SHP77 treated with DMSO at 0.1 percent for 48 hours (cell line): Measurements from ENCODE around the gene KRT7.

Experiments
- DNase-seq: peaks from one replicate; lab custom pipeline; 2025; lab: John Stamatoyannopoulos, UW

Gene KRT7

DNA sequence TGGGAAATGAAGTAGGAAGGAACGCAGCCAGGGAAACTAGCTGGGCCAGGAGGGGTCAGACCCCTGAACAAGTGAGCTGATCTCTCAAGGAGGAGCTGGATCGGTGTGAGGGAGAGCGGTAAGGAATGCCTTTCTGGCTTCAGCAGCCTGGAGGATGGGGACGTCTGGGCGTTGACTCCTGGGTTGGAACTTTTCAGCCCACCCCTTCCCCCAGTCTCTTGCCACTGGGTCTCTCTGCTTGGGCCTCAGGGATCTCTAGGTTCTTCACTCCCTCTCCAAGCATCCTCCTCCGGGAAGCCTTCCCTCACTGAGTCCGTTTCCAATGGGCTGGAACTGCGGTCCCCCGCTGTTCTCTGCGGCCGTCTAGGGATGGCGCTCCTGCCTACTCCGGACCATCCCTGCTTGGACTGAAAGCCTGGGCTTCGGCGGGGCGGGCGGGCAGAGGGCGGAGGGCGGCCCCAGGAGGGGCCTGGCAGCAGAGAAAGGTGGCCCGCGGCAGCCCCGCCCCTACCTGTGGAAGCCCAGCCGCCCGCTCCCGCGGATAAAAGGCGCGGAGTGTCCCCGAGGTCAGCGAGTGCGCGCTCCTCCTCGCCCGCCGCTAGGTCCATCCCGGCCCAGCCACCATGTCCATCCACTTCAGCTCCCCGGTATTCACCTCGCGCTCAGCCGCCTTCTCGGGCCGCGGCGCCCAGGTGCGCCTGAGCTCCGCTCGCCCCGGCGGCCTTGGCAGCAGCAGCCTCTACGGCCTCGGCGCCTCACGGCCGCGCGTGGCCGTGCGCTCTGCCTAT, at the start of gene KRT7:
Gene KRT7, plus strand, starts transcription at position 570 of the 788 bp plus-strand sequence. Its CDS starts 54 bp downstream, at position 624.
- DNase-seq, result no peak

DNA sequence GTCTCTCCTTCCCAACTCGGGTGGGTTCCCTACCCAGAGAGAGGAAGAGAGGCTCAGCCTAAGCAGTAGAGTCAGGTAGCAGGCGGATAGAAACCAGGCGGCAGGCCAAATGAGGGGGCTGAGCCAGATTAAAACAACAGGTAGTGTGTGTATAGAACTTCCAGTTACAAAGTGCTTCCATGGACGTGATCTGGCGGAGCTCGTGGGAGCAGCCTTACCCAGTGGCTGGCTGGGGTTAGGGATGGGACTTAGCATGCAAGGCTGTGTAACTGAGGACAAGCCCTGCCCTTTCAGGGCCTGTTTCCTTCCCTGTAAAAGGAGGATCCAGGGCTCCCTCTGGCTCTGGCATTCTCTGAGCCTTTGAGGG, 49.5 kb upstream of the KRT7 start:
- no peak for DNase-seq

DNA sequence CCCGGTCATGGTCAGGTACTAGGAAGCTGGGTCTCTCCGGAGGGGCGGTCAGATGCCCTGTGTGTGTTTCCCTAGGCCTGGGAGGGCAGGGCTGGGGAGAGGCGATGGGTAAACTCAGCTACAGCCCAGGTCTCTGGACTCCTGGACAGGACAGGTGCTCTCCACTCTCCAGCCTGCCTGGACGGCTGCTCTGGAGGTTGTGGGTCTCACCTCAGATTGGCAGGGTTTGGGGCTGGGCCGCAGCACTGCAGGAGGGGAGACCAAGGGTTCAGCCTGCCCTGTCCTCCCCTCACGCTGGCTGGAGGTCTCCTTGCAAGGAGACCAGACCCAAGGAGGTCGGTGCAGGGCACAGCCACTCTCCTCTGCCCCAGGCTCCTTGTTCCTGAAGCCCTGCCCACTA, 49.1 kb upstream of the KRT7 start:
- no peak for DNase-seq

DNA sequence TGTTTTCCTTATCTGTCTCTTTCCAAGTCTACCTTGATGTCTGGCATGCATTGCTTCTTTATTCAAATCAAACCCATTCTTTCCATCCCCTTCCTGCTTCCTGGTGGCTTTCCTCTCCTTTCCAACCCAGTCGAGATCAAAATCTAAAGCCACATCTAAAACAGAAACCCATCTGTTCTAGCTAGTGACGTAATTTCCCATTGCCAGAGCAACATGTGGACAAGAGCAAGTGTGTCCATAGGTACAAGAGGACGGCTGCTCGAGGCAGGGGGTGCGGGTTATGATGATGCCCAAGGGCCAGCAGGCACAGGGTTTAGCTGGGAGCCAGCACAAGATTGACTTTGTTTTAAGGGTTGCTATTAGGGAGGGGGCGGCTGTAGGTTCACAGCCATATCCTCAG, 48.2 kb upstream of the KRT7 start:
- DNase-seq, result no peak

DNA sequence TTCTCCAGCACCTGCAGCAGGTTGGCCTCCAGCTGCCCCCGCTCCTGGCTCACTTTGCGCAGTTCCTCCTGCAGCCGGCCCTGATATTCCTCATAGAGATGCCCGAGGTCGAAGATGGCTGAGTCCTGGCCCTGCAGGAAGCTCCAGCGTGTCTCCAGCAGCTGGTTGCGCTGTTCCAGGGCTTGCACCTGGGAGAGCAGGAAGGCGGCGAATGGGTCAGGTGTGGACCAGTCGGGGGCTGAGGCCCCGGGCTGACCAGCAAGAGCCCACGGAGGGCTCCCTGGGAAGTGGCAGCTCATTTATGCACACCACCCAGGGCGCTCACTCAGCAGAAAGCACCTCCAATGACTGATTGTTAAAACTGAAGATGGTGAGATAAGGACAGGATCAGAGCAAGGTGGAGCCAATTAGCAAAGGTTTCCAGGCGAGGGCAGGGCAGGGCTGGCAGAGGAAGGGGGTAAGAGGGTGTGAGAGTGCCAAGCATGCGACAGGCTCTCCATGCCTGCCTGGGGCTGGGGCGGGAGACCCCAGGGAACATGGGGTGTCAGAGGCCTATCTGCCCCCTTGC, 47.6 kb upstream of the KRT7 start:
- no peak for DNase-seq

DNA sequence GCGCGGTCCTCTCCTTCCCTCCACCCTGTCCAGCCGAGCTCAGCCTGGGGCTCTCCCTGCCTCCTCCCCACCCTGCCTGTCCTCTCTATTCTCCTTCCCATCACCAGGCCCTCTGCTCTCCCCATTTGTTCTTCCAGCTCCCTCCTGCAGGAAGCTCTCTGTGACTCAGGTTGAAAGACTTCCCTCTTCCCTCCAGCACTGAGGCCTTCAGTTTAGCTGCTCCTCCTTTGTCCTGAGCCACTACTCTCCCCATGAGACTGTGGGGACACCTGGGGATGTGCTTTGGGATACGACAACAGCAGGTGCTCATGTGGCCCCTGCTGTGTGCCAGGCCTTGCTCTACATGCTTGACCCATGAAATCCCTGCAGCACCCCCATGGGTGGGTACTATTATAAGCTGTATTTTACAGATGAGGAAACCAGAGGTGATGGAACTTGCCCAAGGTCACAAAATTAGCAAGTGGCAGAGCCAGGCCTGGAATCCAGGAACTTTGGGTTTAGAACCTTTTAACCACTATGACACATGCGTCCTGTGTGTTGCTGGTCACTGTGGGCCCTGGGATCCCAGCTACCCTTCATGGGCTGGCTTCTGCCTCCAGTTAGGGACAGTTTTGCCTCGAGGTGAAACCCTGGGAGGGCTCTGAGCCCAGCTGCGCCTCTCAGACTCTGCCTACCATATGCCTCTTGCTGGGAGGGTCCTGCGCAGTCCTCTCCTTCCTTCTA, 46.8 kb upstream of the KRT7 start:
- DNase-seq, result no peak

DNA sequence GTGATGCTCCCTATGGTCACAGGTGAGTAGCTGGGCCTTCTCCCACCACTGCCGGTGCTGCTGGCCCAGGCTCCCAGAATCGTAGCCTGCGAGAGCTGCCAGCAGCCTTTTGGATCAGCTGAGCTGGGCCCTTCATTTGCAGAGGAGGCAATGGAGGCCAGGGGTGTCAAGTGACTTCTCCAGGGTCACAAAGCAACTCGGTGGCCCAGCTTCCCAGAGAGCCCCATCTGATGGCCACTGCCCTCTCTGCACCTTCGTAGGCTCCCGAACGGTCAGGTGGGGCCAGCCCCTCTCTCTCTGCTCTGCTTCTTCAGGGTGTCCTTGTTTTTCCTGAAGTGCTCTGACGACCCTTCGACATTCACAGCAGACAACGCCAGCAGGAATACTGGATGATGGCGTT, 45.8 kb upstream of the KRT7 start:
- DNase-seq, result no peak

DNA sequence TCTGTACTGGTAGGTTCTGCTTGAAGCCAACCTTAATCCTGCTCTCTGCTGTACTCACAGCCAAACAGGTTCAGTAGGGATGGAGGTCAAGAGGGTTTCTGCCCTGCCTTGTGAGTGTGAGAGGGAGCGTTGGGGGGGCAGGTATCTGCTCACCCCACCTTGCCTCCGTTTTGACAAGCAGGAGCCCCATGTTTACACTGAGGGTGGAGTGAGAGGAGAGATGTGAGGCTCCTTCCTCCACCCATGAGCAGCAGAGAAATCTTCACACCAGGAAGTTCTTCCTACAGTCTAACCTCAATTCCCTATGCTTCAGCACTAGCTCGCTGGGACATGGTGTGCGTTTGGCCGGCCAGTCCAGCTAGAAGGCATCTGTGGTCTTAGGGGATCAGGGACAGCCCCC, 45.4 kb upstream of the KRT7 start:
- no peak for DNase-seq

DNA sequence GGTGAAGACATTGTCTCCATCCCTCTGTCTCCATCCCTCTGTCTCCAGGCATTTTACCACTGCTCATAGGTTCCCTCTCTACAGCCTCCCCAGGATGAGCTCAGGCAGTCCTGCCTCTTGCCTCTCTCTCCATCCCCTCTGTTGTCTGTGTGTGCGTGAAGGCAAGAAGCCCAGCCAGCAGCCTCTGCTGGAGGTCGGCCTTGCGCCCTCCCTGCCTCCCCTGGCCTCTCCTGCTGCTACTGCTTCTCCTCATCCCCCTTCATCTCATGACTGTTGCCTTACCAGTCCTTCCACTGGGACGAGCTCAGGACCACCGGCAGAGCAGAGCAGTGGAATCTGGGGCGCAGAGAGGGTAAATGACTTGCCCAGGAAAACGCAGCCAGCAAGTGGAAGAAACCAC, 44.4 kb upstream of the KRT7 start:
- no peak for DNase-seq

DNA sequence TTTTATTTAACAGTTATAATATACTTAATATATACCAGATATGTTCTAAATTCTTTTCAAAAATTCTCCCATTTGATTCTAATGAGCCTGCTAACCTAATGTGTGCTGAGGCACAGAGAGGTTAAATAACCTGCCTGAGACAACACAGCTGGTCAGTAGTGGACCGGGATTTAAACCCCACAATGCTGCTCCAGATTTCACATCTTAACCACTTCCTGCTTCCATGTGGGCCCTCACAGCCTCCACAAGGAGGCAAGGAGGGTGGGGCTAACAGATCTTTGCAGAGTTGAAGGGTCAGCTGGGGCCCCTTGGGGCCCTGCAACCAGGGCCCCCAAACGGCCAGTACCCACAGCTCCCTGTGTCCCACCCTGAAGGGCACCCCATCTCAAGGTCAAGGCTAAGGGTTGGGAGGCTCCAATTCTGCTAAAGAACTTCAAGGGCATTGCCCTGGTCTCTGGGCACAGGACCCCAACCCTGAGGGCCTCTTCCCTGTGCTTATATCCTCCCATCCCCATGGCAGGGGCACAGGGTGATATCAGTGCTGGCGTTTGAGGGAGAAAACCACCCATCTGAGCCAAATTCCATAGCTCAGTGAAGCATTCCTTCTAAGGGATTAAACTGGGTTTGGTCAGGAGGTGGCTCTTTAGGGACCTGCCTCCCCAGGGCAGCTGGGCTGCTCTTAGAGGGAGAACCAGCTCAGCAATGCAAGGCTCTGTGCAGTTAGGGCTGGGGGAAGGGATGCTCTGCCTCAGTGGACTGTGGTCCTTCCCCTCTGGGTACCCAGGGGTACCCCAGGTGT, 43.5 kb upstream of the KRT7 start:
- DNase-seq, result no peak

DNA sequence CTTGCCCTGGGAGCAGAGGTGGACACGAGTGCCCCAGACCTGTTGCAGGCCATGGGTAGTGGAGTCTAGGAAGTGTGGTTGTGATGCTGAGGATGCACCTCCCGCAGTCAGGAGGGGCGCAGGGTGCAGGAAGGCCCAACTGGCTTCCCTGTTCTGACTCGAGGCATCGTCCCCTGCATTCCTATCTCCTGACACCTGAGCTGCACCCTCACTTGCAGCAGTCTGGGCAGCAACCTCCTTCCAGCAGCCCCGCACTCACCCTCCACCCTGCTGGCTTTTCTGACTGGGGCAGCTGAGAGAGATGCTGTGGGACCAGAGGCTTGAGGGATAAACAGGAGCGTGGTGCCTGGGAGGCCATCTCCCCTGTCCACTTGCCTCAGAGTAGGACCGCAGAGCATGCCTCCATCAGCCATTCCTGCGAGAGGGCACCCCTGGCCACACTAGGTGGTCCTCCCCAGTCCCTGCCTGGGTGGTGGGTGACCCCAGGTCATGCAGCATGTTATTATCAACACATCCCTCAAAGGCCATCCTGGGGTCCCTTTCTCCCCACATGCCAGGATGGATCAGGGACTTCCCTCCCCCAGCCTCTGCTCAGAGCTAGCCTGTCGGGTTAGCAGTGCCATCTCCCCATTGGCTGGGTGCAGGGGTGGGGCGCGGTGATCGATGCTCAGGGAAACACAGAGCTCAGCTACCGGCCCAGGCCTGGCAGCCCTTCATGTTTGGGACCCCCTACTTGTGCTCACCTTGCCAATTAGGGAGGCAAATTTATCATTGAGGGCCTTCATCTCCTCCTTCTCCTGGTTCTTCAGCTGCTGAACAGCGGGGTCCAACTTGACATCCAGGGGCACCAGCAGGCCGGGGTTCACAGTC, 41.9 kb upstream of the KRT7 start:
- DNase-seq, result no peak

DNA sequence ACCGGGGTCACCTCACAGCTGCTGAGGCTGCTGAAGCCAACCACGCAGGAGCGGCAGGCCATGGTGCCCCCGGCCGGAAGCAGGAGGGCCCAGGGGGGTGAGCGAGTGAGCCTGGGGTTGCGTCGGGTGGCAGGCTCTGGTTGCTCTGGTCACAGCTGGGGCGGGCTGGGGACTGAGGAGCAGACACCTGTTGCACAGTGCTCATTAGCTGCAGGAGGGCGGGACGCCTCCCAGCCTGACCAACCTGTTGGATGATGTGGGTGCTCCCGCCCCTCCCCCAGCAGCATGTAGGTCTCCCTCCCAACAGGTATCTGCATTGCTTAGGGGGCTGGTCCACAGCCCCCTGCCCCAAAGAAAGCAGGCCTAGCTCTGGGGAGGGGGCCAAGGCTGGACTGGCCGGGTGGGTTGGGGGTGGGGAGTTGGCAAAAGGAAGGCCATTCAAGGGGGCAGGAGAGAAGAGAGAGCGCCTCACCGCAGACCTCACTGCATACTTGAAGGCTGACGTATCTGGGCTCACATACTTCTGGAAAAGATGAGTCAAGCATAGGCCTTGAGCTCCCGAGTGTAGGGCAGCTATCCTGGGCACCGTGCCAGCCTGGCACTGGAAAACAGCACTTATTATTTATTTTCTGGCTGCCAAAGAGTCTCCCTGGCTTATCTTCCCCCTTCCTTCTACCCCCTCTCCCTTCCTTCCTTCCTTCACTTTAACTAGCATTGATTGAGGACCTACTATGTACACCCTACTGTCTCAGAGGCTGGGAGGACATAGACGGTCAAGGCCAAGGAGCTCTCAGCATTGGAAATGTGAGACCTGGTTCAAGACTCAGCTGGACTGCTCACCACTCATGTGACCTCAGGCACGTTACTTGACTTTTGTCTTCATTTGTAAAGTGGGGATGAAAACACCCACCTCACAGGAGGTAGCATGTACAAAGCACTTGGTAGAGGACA, 40.9 kb upstream of the KRT7 start, which contains the start of gene KRT80:
Gene KRT80, minus strand, starts transcription at position 174 of the 951 bp plus-strand sequence. Its CDS starts 112 bp downstream, at position 62.
- DNase-seq, result peak; percentile 36

DNA sequence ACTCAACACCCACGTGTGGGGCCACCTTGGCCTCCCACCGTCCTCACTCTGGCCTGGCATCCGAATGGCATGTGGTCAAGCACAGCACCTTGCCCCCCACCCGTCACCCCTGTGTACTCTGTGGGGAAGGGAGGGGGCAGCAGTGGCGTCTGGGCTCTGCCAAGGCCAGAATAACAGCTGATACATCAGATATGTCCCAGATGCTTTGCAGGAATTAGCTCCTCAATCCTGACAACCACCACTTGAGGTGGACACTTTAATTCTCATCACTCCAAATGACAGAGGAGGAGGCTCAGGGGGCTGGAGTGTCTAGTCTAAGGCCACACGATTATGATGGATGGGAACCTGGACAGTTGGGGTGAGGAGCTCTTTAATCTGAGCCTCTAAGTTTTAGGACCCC, 39.5 kb upstream of the KRT7 start:
- no peak for DNase-seq

DNA sequence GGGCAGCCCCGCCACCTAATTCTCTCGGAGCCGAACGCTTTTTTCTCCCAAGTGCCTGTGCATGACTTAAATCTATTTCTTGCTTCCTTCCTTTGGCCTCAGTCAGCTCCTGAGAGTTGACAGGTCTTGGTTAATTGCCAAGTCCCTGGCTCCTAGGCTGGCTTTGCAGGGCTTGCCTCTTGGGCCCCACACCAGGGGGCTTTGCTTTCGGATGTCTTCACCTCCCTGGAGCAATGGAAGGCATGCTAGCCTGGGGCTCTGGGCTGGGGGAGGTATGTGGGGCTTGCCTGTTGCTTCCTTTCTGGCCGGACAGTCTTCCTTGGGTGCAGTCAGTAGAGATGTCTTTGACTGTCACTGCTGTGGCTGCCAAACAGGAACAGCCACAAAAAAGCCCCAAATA, 39.1 kb upstream of the KRT7 start:
- no peak for DNase-seq

DNA sequence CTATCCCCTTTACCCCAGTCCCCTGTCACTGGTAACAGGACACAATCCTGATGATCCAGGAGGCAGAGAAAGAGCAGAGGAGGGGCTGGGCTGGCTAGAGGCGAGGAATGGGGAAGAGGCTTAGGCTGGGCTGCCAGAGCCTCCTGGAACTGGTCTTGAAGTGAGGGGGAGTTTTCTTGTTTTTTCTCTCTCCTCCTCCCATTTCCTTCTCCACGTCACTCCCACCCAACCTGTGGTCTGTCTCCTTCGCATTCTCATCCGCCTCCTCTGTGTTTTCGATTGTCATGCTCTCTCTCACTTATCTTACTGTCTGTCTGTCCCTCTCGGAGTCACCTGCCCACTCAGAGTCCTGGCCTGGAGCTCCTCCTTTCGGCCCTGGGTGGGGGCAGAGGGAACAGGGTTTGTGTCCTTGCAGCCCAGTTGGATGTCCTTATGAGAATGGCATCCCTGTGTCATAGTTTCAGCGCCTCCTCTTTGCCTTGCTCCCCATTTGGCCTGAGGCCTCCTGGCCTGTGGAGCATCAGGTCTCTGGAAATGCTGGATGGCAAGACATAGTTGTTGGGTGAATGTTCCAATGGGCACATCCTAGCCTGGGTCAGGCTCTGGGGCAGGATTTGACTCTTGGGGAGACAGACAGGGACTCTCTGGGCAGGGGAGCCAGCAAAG, 37.8 kb upstream of the KRT7 start:
- no peak for DNase-seq

DNA sequence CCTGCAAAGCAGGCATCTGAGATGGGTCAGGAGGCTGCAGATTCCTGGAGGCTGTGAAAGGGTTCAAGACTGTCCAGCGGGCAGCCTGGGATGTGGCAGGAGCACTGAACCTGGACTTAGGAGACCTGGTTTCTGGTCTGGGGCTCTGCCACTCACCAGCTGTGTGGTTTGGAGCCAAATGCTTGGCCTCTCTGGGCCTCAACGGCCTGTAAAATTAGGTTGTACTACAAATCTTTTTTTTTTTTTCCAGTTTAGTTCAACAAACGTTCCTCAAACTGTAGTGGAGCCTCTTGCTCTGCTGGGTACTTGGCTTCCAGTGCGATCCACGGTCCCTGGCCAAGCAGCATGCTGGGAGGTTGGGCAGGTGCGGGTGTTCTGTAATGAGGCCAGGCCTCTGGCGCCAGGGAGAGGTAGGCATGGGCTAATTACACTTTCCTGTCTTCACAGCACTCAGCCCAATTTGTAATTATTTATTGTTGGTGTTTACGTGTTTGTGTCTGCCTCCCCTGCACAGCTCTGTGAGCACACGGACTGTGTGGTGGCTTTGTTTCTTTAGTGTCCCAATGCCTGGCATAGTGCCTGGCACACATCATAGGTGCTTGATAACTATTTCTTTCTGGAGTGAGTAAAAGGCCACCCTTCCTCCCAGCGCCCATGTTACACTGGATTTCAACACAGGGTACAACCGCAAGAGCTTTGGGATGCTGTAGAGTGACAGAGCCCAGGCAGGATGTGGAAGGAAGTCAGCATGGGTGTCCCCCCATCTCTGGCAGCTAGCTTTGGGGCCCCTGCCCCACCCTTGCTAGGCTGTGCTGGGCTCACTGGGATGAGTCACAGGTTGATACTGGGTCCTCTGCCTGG, 35.4 kb upstream of the KRT7 start:
- no peak for DNase-seq

DNA sequence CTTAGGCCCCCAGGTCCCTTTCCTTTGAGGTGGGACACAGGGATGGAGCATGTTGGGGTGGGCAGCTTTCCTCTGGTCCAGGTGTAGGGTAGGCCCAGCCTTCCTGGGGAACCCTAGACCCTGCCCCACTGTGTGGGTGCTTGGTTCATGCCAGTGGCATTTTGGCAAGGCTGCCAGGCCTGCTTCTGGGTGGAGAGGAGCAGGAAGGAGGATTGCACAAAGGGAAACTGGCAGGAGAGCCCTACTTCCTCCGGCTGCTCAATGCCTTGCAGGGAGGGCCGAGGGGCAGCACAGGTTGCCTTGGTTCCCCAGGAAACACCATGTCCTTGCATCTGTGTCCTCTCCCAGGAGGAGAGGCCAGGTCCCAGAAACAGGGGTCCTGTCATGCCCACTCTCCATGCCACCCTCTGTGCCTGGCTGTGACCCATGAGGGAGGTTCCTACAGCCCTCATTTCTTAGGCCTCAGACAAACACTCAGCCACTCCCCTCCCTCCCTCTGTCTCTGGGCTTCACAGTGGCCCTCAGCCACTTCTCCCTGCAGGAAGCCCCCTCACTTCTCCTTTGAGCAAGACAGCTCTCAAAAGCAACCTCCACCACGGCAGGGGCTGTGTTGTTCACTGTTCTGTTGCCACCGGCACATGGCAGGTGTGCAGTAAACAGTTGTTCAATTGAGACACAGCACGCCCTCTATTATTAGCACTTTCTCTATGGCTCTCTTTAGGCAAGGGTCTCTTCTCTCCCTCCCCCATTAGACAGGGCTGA, 34.4 kb upstream of the KRT7 start:
- DNase-seq, result no peak
